Measurements from ENCODE around the gene UBE3D. TPM values are rescaled to one million over a fixed set of nuclear protein-coding genes. Genes with fewer than 3 reads are reported as not detected.

UBE3D gene
- total and polyA plus RNA-seq, 2 experiments from 2014 or later = 17.5 to 31.4 TPM

DNA sequence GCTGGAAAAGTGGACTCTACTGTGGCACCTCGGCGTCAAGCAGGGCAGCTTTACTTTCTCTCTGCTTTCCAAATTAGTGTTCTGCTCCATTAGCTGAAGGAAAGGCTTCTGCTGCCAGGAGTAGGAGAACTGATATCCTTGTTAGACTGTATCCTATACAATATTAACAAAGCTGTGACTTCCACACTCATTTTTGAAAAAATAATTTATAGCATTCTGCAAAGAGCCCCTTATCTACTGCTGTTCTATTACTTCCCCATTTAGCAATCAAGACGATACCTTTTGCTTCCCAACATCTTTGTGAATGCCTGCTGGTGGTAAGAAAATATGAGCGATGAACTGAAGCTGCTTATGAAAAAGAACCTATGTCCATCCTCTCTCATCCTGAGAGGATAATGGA lies 151.1 kb downstream of the UBE3D start:
- H3K36me3 ChIP-seq (ENCODE audit: insufficient read depth) = 0 out of 2 replicates have a peak, but pooled peaks cover 7% of the 10 kb centered on the region
- Mint-ChIP-seq H3K9me3 (peaks cover 10% of the 10 kb centered on the region), H3K4me1 (peaks cover 8% of the 10 kb centered on the region; the same call in 2 of the 3 replicates), H3K27me3 (ENCODE audit: insufficient read depth, low read depth, poor library complexity) (peaks cover 3% of the 10 kb centered on the region), H3K36me3 (ENCODE audit: low read depth) (peaks cover 13% of the 10 kb centered on the region), H3K27ac (no peak overlapping the region), H3K4me3 (no peak overlapping the region)
- TF ChIP-seq EZH2 (IDR thresholded peaks at IDR 0.05; ENCODE audit: low read depth, unreplicated experiment) (no peak), EZH2phosphoT487 (IDR thresholded peaks at IDR 0.05; ENCODE audit: unreplicated experiment) (no peak), NANOG (IDR thresholded peaks at IDR 0.05; ENCODE audit: borderline replicate concordance) (no peak), JUNB (IDR thresholded peaks at IDR 0.05; ENCODE audit: unreplicated experiment) (no peak), STAT1 (IDR thresholded peaks at IDR 0.05; ENCODE audit: unreplicated experiment) (no peak), ZNF114 (CRISPR knock-in tag; IDR thresholded peaks at IDR 0.05) (no peak), POLR2AphosphoS5 (IDR thresholded peaks at IDR 0.05; ENCODE audit: low read depth) (no peak)
- TF ChIP-seq, protein P1, sequence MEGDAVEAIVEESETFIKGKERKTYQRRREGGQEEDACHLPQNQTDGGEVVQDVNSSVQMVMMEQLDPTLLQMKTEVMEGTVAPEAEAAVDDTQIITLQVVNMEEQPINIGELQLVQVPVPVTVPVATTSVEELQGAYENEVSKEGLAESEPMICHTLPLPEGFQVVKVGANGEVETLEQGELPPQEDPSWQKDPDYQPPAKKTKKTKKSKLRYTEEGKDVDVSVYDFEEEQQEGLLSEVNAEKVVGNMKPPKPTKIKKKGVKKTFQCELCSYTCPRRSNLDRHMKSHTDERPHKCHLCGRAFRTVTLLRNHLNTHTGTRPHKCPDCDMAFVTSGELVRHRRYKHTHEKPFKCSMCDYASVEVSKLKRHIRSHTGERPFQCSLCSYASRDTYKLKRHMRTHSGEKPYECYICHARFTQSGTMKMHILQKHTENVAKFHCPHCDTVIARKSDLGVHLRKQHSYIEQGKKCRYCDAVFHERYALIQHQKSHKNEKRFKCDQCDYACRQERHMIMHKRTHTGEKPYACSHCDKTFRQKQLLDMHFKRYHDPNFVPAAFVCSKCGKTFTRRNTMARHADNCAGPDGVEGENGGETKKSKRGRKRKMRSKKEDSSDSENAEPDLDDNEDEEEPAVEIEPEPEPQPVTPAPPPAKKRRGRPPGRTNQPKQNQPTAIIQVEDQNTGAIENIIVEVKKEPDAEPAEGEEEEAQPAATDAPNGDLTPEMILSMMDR (conservative IDR thresholded peaks at IDR 0.05; ENCODE audit: low read depth in 2 of 2) = no peak
- H3K9me2 ChIP-seq (ENCODE audit: insufficient read depth) = no peaks in the 10 kb centered on the region
- DNase-seq (ENCODE audit: low spot score) (no peak), ATAC-seq (no peak)
- no peaks in the 10 kb centered on the region for H3K79me2 ChIP-seq (replicated peaks; ENCODE audit: insufficient read depth)
- no peaks in the 10 kb centered on the region for H3K27me3 ChIP-seq (ENCODE audit: insufficient read depth)
- H3K4me1 ChIP-seq (ENCODE audit: insufficient read depth) = no peaks in the 10 kb centered on the region
- H3K4me2 ChIP-seq = no peak overlapping the region
- H3K4me3 ChIP-seq = no peak overlapping the region
- H3F3A ChIP-seq (replicated peaks; ENCODE audit: low read depth) = no peaks in the 10 kb centered on the region
- H3K27ac ChIP-seq (ENCODE audit: low read depth) = no peak overlapping the region
- no peak overlapping the region for H2AFZ ChIP-seq
- no peaks in the 10 kb centered on the region for H4K20me1 ChIP-seq (replicated peaks; ENCODE audit: insufficient read depth)

DNA sequence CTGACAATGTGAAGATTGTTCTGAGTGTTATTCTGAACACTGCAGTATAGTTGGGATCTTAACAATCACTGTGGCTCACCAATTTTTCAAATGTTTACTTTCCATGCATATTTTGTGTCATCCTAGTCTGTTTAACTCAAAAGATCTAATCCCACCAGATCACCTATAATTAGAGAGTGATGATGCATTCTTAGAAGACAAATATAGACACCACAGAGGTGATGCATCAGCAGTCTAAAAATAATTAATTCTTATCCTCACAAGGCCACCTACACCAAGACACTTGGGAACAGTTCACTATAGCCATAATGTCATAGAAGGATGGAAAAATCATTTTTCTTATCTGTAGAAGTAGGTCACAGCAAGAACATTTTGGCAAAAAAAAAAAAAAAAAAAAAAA lies 154.8 kb downstream of the UBE3D start:
- Histone ChIP-seq H3K4me1 (ENCODE audit: insufficient read depth) (no peaks in the 10 kb centered on the region), H3K4me3 (no peak overlapping the region), H3K9me2 (ENCODE audit: insufficient read depth) (no peaks in the 10 kb centered on the region), H4K20me1 (replicated peaks; ENCODE audit: insufficient read depth) (no peaks in the 10 kb centered on the region), H3F3A (replicated peaks; ENCODE audit: low read depth) (no peaks in the 10 kb centered on the region), H3K27ac (ENCODE audit: low read depth) (no peak overlapping the region), H2AFZ (no peak overlapping the region), H3K4me2 (no peak overlapping the region), H3K79me2 (replicated peaks; ENCODE audit: insufficient read depth) (no peaks in the 10 kb centered on the region), H3K36me3 (ENCODE audit: insufficient read depth) (no peaks in the 10 kb centered on the region), H3K27me3 (ENCODE audit: insufficient read depth) (no peaks in the 10 kb centered on the region)
- Mint-ChIP-seq H3K4me1 (0 out of 3 replicates have a peak, but pooled peaks cover 3% of the 10 kb centered on the region), H3K36me3 (ENCODE audit: low read depth) (no peaks in the 10 kb centered on the region), H3K9me3 (no peaks in the 10 kb centered on the region), H3K4me3 (no peak overlapping the region), H3K27ac (no peak overlapping the region), H3K27me3 (ENCODE audit: insufficient read depth, low read depth, poor library complexity) (no peaks in the 10 kb centered on the region)
- DNase-seq (ENCODE audit: low spot score) (no peak), ATAC-seq (no peak)
- TF ChIP-seq ZNF331 (CRISPR knock-in tag; IDR thresholded peaks at IDR 0.05; ENCODE audit: low read depth) (no peak), CREB1 (CRISPR knock-in tag; IDR thresholded peaks at IDR 0.05; ENCODE audit: low read depth) (no peak)
- TF ChIP-seq, protein P1 (conservative IDR thresholded peaks at IDR 0.05; ENCODE audit: low read depth in 2 of 2) = no peak
